ENCODE results near the gene DDIT4. TPM values are rescaled to one million over a fixed set of nuclear protein-coding genes. Genes with fewer than 3 reads are reported as not detected.

Gene DDIT4
- total and polyA plus RNA-seq, 9 of the 15 experiments (the other 6 are each of a cell fraction or from before 2014, with no cell fraction given): 8.2 to 675 (median 159) TPM

- TF ChIP-seq LARP7 (IDR thresholded peaks at IDR 0.05) (0 out of 2 replicates have a peak, but pooled peaks have one; percentile 13), MYNN (IDR thresholded peaks at IDR 0.05) (peak; percentile 58; the same call in 1 of the 2 replicates), MYNN (CRISPR knock-in tag; IDR thresholded peaks at IDR 0.05) (no peak), SETDB1 (IDR thresholded peaks at IDR 0.05; ENCODE audit: low read length) (no peak), PRDM10 (IDR thresholded peaks at IDR 0.05; ENCODE audit: partially characterized antibody) (peak; percentile 67), ZBTB17 (CRISPR knock-in tag; IDR thresholded peaks at IDR 0.05) (peak; percentile 88), MTA1 (IDR thresholded peaks at IDR 0.05; ENCODE audit: borderline replicate concordance) (peak; percentile 52), NR4A1 (CRISPR knock-in tag; IDR thresholded peaks at IDR 0.05) (peak; percentile 75; the same call in 1 of the 2 replicates), NR4A1 (tag; IDR thresholded peaks at IDR 0.05) (peak; percentile 96), ARID1B (IDR thresholded peaks at IDR 0.05) (peak; percentile 80), ZNF507 (tag; conservative IDR thresholded peaks at IDR 0.05) (no peak), E2F1 (CRISPR knock-in tag; IDR thresholded peaks at IDR 0.05) (no peak), E2F4 (CRISPR knock-in tag; IDR thresholded peaks at IDR 0.05; ENCODE audit: low read depth) (peak; percentile 55; the same call in 1 of the 2 replicates), ZNF316 (IDR thresholded peaks at IDR 0.05) (peak; percentile 100), NFXL1 (CRISPR knock-in tag; IDR thresholded peaks at IDR 0.05) (0 out of 2 replicates have a peak, but pooled peaks have one; percentile 26), THAP7 (CRISPR knock-in tag; IDR thresholded peaks at IDR 0.05) (0 out of 2 replicates have a peak, but pooled peaks have one; percentile 78), FOXJ2 (tag; IDR thresholded peaks at IDR 0.05) (no peak), POLR2B (IDR thresholded peaks at IDR 0.05; ENCODE audit: low read depth, partially characterized antibody) (peak; percentile 10), ZEB2 (IDR thresholded peaks at IDR 0.05) (peak; percentile 49; the same call in 1 of the 2 replicates), HNRNPLL (IDR thresholded peaks at IDR 0.05; ENCODE audit: low read depth, low read length, poor library complexity, severe bottlenecking) (peak; percentile 36), KDM4B (IDR thresholded peaks at IDR 0.05; ENCODE audit: borderline replicate concordance in 2 of 2, low read depth in 1 of 2) (peak in 1 of 2 experiments; percentile 46; a peak in 1 of 4 replicates), KLF6 (CRISPR knock-in tag; IDR thresholded peaks at IDR 0.05; ENCODE audit: borderline replicate concordance) (peak; percentile 61; the same call in 1 of the 2 replicates), FOXM1 (IDR thresholded peaks at IDR 0.05; ENCODE audit: low read depth) (no peak), FOXM1 (CRISPR knock-in tag; IDR thresholded peaks at IDR 0.05; ENCODE audit: low read depth) (0 out of 2 replicates have a peak, but pooled peaks have one; percentile 2)
Observed at GRCh38 chr10:72260239-72260975, 13.3 kb upstream of the DDIT4 start (continued).
